Measurements from ENCODE around the gene TTC28.

GRCh38 chr22:28175730-28176492 lies 503.7 kb downstream of the TTC28 start:
- TF ChIP-seq CTCF (IDR thresholded peaks at IDR 0.05) (no peak), POLR2A (IDR thresholded peaks at IDR 0.05) (no peak)

Measured in thyroid gland (tissue), 4 donors.